Measurements from ENCODE around the gene VAC14.

VAC14 gene

DNA sequence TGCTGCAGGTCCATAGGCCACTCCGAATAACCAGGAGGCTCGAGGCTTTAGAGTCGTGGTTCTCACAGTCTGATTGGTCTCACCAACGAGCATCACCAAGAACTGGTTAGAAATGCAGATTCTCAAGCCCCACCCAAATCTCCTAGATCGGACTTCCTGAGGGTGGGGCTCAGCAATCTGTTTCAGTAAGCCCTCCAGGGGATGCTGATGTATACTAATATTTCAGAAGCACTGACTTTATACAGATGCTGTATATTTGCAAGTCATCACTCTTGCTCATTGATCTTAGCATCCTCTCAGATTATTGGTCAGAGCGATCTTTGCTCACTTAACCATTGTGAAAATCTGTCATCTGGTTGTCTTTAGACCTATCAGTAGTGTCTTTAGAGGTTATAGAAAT, 4.4 kb upstream of the VAC14 start:
- no peak overlapping the region for H3K27ac Mint-ChIP-seq
- H3K4me1 Mint-ChIP-seq: peaks cover 3% of the 10 kb centered on the region
- H3K27me3 Mint-ChIP-seq (ENCODE audit: low read depth, poor library complexity): peaks cover 76% of the 10 kb centered on the region
- H3K4me3 Mint-ChIP-seq: no peak overlapping the region
- DNase-seq: no peak
- no peaks in the 10 kb centered on the region for H3K36me3 Mint-ChIP-seq (ENCODE audit: low read depth)
- no peak for TF ChIP-seq CTCF (IDR thresholded peaks at IDR 0.05)
- peaks cover 10% of the 10 kb centered on the region for H3K9me3 Mint-ChIP-seq

GRCh38 chr16:70804734-70805169, 3.8 kb upstream of the VAC14 start:
- H3K4me1 Mint-ChIP-seq: peaks cover 9% of the 10 kb centered on the region
- peaks cover 10% of the 10 kb centered on the region for H3K9me3 Mint-ChIP-seq
- DNase-seq: no peak
- no peak overlapping the region for H3K27ac Mint-ChIP-seq
- no peak overlapping the region for H3K4me3 Mint-ChIP-seq
- peaks cover 77% of the 10 kb centered on the region for H3K27me3 Mint-ChIP-seq (ENCODE audit: low read depth, poor library complexity)
- TF ChIP-seq CTCF (IDR thresholded peaks at IDR 0.05): no peak
- no peaks in the 10 kb centered on the region for H3K36me3 Mint-ChIP-seq (ENCODE audit: low read depth)

DNA sequence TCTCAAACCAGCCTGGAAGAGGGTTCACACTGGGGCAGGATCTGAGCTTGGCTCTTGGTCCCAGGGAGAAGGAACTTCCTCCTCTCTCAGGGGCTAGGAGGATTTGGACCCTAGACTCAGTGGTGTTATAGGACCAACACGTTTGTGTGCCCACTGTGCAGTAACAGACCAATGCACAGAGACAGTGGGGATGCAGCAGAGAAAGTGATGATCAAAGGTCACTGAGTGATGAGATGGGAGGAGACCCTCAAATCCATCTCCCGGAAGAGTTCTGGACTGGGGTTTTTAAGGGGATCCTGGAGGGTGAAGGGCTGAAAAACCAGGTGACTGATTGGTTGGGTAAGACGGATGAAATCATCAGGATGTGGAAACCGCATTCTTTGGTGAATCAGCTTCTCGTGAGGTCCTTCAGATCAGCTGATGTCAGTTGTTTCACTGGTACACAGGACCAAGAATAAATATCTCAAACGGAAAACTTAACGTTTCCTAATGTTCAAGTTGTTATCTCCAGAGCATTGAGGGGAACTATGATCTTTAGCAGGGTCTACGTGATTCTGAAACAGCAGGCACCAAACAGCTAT, 3.3 kb upstream of the VAC14 start:
- Mint-ChIP-seq H3K9me3 (peaks cover 10% of the 10 kb centered on the region), H3K36me3 (ENCODE audit: low read depth) (no peaks in the 10 kb centered on the region), H3K4me1 (peaks cover 15% of the 10 kb centered on the region), H3K27me3 (ENCODE audit: low read depth, poor library complexity) (peaks cover 71% of the 10 kb centered on the region), H3K27ac (no peak overlapping the region), H3K4me3 (no peak overlapping the region)
- no peak for DNase-seq
- no peak for TF ChIP-seq CTCF (IDR thresholded peaks at IDR 0.05)

GRCh38 chr16:70803319-70803718, 2.4 kb upstream of the VAC14 start:
- Mint-ChIP-seq H3K36me3 (ENCODE audit: low read depth) (no peaks in the 10 kb centered on the region), H3K4me3 (no peak overlapping the region), H3K9me3 (peaks cover 10% of the 10 kb centered on the region), H3K4me1 (peaks cover 20% of the 10 kb centered on the region), H3K27me3 (ENCODE audit: low read depth, poor library complexity) (peaks cover 67% of the 10 kb centered on the region), H3K27ac (no peak overlapping the region)
- DNase-seq: no peak
- TF ChIP-seq CTCF (IDR thresholded peaks at IDR 0.05): no peak

DNA sequence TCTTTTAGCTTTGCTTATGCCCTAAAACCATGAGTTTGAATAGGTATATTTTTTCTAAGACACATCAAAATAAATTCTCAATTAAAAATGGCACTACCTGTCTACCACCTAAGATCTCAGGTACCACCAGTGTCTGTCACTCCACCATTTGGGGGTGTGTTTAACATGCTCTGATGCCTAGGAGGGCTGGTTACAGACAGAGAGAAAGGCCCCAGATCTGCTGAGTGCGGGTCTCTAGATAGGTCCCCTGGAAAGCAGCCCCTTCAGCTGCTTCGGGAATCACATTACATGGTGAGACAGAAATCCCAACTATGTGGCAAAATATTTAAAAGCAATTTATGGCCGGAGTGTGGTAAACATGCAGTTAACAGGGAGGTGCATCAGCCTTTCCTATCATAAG, 653 bp upstream of the VAC14 start:
- DNase-seq: no peak
- Mint-ChIP-seq H3K27ac (no peak overlapping the region), H3K4me3 (peak overlapping the region; percentile 94), H3K9me3 (peaks cover 10% of the 10 kb centered on the region), H3K36me3 (ENCODE audit: low read depth) (peaks cover 13% of the 10 kb centered on the region), H3K4me1 (peaks cover 20% of the 10 kb centered on the region), H3K27me3 (ENCODE audit: low read depth, poor library complexity) (peaks cover 51% of the 10 kb centered on the region)
- TF ChIP-seq CTCF (IDR thresholded peaks at IDR 0.05): no peak

DNA sequence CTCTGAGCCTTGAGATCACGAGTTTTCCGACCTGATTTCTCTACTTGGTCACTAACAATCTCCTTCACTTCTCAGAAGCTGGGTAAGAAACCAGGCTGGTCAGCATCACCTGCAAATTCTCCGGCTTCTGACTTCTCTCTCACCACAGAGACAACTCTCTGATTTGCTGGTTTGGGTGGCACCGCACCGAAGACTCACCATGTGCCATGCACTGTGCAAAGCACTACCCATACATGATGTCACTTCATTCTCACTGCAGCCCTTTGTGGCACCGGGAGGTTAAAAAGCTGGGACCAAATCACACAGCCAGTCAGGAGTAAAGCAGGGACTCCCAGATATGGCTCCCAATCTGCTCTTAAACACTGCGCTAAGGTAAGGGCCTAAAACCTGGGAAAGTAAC, 647 bp downstream of the VAC14 start:
- Mint-ChIP-seq H3K4me3 (peak overlapping the region; percentile 94), H3K4me1 (peaks cover 28% of the 10 kb centered on the region), H3K27ac (peak overlapping the region; percentile 85), H3K36me3 (ENCODE audit: low read depth) (peaks cover 13% of the 10 kb centered on the region), H3K27me3 (ENCODE audit: low read depth, poor library complexity) (peaks cover 40% of the 10 kb centered on the region), H3K9me3 (peaks cover 10% of the 10 kb centered on the region)
- DNase-seq: no peak
- no peak for TF ChIP-seq CTCF (IDR thresholded peaks at IDR 0.05)

Data from nephron progenitor cell (in vitro differentiated cells).